ENCODE measurements around the gene BACH2.
"Not testable (repeated sequence)": the region's sequence is repeated elsewhere in the genome, so short reads cannot be mapped to it uniquely, and the experiment has no call there.

BACH2 gene

DNA sequence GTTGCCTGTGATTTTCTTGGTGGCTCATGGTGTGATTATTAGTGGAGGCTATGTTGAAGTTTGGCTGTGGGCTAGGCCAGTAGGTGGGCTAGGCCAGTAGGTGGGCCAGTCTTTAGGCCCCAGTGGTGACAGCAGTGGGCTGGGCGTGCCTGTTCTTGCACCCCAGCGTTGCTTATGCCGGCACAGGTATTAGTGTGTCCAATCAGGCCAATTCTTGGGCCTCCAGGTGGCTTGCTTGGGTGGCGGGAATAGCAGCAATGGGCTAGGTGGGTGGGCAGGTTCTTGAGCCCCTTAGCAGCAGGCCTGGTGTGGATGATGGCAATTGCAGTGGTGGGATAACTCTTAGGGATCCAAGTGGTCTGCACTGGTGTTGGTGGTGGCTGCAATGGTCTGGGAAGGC is 379.4 kb downstream of the BACH2 start:
- no peak for DNase-seq (ENCODE audit: low read depth)
- TF ChIP-seq, protein P1, sequence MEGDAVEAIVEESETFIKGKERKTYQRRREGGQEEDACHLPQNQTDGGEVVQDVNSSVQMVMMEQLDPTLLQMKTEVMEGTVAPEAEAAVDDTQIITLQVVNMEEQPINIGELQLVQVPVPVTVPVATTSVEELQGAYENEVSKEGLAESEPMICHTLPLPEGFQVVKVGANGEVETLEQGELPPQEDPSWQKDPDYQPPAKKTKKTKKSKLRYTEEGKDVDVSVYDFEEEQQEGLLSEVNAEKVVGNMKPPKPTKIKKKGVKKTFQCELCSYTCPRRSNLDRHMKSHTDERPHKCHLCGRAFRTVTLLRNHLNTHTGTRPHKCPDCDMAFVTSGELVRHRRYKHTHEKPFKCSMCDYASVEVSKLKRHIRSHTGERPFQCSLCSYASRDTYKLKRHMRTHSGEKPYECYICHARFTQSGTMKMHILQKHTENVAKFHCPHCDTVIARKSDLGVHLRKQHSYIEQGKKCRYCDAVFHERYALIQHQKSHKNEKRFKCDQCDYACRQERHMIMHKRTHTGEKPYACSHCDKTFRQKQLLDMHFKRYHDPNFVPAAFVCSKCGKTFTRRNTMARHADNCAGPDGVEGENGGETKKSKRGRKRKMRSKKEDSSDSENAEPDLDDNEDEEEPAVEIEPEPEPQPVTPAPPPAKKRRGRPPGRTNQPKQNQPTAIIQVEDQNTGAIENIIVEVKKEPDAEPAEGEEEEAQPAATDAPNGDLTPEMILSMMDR (IDR thresholded peaks at IDR 0.05; ENCODE audit: low read depth, low read length, missing control alignments) = no peak

DNA sequence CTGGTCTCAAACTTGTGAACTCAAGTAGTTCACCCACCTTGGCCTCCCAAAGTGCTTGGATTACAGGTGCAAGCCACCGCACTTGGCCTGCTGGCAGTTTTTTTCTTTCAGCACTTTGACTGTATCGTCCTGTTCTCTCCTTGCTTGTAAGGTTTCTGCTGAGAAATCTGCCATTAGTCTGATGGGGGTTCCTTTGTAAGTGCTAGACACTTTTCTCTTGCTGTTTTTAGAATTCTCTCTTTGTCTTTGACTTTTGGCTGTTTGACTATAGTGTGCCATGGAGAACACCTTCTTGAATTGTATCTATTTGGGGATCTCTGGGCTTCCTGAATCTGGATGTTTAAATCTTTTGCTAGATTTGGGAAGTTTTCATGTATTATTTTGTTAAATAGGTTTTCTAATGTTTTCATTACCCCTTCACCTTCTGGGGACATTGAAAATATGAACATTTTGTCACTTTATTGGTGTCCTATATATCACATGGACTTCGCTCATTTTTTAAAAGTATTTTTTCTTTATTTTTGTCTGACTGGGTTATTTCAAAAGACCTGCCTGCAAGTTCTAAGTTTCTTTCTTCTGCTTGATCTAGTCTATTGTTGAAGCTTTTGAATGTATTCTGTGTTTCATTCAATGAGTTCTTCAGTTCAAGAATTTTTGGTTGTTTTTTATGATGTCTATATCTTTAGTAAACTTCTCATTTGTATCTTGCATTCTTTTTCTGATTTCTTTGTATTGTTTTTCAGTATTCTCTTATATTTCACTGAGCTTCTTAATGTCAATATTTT is 380.3 kb downstream of the BACH2 start:
- no peak for DNase-seq (ENCODE audit: low read depth)
- TF ChIP-seq, protein P1 (IDR thresholded peaks at IDR 0.05; ENCODE audit: low read depth, low read length, missing control alignments) = no peak
- no peak overlapping the region for H3K4me3 ChIP-seq (ENCODE audit: low read depth, low read length)

More for the DNA sequence above, 379.4 kb downstream of the BACH2 start:
- H3K4me3 ChIP-seq (ENCODE audit: low read depth, low read length) = no peak overlapping the region

DNA sequence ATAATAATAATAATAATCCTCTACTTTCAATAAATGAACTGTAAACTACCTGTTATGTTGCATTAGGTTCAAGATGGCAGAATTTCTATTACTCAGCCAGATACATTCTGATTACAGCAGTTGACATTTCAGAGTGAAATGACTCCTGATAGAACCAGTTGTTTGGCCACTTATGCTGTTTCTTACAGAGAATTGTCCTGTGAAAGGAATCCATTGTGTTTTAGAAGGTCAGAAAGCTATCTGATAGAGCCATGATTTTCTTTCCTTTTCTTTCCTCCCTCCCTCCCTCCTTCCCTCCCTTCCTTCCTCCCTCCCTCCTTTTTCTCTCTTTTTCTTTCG is 385.8 kb downstream of the BACH2 start:
- TF ChIP-seq, protein P1 (IDR thresholded peaks at IDR 0.05; ENCODE audit: low read depth, low read length, missing control alignments) = no peak
- no peak for DNase-seq (ENCODE audit: low read depth)
- no peak overlapping the region for H3K4me3 ChIP-seq (ENCODE audit: low read depth, low read length)

DNA sequence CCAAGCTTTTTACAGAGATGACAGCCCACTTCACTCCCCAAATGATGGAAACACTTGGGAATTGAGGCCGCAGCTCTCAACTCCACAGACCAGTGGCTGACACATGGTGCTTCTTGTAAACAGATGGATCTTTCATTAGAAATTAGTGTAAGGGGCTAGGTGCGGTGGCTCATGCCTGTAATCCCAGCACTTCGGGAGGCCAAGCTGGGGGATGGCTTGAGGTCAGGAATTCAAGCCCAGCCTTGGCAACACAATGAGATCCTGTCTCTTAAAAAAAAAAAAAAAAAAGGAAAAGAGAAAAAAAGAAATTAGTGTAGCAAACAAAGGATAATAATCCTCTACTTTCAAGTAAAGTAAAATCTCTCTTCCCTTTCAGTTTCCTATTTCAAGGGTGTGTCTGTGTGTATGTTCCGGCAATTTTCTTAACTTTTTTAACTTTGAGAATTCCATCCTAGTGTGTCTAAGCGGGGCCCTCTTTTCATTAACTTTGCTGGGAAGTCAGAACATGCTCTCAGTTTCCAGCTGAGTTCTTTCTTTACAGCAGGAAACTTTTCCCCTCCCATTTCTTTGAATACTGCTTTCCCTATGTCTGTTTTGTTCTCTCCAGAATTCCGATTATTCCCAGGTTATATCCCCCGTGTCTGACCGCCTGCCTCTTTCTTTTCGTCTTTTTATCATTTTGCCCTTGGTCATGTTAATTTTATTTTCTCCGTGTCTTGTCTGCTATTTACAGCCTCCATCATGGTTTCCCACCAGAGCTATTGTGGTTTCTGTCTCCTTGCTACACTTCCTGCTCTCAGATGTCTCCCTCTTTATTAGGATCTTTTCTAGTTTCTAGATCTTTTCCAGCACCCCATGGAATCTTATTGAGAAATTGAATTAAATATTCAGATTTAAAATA is 386.4 kb downstream of the BACH2 start:
- DNase-seq (ENCODE audit: low read depth); H3K4me3 ChIP-seq (ENCODE audit: low read depth, low read length): not testable (repeated sequence)

DNA sequence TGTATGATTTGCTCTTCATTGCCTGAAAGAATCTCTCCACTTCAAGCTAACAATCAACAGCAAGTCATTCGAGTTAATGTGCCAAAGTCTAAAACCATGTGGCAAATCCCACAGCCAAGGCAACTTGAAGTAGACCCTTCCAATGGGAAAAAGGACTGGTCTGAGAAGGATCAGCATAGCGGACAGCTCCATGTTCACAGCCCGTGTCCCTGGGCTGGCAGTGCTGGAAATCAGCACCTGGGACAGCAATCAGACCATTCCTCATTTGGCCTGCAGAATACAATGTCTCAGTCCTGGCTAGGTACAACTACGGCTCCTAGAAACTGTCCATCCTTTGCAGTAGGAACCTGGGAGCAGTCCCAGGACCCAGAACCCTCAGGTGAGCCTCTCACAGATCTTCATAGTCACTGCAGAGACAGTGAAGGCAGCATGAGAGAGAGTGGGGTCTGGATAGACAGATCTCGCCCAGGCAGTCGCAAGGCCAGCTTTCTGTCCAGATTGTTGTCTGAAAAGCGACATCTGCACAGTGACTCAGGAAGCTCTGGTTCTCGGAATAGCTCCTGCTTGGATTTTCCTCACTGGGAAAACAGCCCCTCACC is 401.3 kb downstream of the BACH2 start:
- TF ChIP-seq, protein P1 (IDR thresholded peaks at IDR 0.05; ENCODE audit: low read depth, low read length, missing control alignments) = no peak
- DNase-seq (ENCODE audit: low read depth) = no peak
- no peak overlapping the region for H3K4me3 ChIP-seq (ENCODE audit: low read depth, low read length)

DNA sequence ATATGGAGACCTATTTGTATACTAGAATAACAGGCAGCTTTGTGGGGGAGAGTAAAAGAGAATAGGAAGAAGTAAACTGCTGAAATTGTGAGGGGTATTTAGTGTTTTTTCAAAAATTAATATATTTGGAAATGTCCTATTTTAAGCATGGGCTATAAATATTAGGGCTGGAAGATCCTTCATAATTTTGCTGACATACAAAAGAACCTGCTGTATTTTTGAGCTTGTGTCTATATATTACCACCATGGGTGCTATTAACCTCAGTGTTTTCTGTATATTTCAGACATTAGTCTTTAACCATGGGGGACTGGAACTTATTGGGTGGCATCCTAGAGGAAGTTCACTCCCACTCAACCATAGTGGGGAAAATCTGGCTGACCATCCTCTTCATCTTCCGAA is 402.5 kb downstream of the BACH2 start, which contains the start of gene GJA10:
Gene GJA10 (plus strand): TSS at position 301 of the 400 bp plus-strand sequence. CDS start 0 bp downstream, at position 301.
- no peak within 1 kb of the TSS for H3K4me3 ChIP-seq (ENCODE audit: low read depth, low read length)
- DNase-seq (ENCODE audit: low read depth) = no peak
- TF ChIP-seq, protein P1 (IDR thresholded peaks at IDR 0.05; ENCODE audit: low read depth, low read length, missing control alignments) = no peak

DNA sequence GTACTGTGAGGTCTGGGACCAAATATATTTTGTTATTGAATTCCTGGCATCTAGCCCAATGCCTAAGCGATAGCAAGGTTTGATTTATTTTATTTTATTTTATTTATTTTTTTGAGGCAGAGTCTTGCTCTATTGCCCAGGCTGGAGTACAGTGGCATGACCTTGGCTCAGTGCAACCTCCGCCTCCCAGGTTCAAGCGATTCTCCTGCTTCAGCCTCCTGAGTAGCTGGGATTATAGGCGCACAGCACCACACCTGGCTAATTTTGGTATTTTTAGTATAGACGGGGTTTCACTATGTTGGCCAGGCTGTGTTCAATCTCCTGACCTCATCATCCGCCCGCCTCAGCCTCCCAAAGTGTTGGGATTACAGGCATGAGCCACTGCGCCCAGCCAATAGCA is 404.1 kb downstream of the BACH2 start:
- DNase-seq (ENCODE audit: low read depth); H3K4me3 ChIP-seq (ENCODE audit: low read depth, low read length): not testable (repeated sequence)
- TF ChIP-seq, protein P1 (IDR thresholded peaks at IDR 0.05; ENCODE audit: low read depth, low read length, missing control alignments) = peak; percentile 28

DNA sequence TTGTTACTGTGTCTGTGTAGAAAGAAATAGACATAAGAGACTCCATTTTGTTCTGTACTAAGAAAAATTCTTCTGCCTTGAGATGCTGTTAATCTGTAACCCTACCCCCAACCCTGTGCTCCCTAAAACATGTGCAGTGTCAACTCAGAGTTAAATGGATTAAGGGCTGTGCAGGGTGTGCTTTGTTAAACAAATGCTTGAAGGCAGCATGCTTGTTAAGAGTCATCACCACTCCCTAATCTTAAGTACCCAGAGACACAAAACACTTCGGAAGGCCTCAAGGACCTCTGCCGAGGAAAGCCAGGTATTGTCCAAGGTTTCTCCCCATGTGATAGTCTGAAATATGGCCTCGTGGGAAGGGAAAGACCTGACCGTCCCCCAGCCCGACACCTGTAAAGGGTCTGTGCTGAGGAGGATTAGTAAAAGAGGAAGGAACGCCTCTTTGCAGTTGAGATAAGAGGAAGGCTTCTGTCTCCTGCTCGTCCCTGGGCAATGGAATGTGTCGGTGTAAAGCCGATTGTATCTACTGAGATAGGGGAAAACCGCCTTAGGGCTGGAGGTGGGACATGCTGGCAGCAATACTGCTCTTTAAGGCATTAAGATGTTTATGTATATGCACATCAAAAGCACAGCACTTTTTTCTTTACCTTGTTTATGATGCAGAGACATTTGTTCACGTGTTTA is 405.7 kb downstream of the BACH2 start:
- DNase-seq (ENCODE audit: low read depth) = not testable (repeated sequence)

More for the DNA sequence above, 405.7 kb downstream of the BACH2 start:
- H3K4me3 ChIP-seq (ENCODE audit: low read depth, low read length) = not testable (repeated sequence)
